NCI-H226 (cell line): ENCODE results near the gene ANXA2R.
"Not testable (repeated sequence)": the region's sequence is repeated elsewhere in the genome, so short reads cannot be mapped to it uniquely, and the experiment has no call there.

Experiments used
- DNase-seq: peaks from one replicate; pipeline ENCODE4 v3.0.0-alpha.2; 2015

Gene ANXA2R

DNA sequence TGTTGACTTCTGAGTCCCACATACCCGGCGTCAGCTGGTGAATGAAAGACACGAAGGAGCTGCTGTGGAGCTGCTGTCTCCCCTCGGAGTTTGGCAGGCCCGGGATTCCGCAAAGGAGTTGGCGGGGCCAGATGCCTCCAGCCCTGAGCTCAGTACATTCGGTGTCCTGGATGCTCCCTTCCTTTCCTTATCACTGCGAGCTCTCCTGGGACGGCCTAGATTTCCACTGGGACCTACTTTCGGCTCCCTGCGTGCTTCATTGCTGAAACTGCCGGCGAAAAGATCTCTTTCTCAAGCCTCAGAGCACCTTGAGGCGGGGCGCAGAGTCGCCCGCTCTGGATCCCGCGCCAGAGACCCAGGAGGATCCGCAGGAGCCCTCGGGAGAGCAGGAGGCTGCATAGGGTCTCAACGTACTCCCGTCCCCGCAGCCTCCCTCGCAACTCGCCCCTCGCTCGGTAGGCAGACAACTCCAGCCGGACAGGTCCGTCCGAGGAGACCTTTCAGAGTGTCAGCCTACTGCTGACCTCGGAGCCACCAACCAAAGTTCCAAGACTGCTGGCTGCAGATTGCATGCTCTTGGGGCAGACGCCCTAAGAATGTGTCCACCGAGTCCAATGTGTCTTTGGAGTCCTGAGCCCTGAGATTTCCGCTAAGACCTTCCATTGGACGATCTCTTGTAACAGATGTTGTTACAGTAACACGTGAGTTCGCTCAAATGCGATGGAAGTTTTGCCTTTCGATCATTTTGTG lies 6.1 kb downstream of the ANXA2R start:
- no peak for DNase-seq

- DNase-seq: no peak
Measured at GRCh38 chr5:43027054-43027785, 12.9 kb downstream of the ANXA2R start.

- DNase-seq: not testable (repeated sequence)
Measured at GRCh38 chr5:43025184-43025950, 14.8 kb downstream of the ANXA2R start.

DNA sequence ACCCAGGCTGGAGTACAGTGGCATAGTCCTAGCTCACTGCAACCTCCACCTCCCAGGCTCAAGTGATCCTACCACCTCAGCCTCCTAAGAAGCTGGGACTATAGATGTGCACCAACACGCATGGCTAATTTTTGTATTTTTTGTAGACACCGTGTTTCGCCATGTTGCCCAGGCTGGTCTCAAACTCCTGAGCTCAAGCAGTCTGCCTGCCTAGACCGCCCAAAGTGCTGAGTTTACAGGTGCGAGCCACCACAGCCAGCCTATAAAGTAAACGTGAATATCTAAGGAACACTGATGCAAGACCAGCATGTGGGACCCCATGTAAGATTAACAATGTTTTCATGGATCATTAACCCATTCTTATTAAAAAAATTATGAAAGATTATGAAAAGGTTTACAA lies 15.9 kb downstream of the ANXA2R start:
- no peak for DNase-seq

DNA sequence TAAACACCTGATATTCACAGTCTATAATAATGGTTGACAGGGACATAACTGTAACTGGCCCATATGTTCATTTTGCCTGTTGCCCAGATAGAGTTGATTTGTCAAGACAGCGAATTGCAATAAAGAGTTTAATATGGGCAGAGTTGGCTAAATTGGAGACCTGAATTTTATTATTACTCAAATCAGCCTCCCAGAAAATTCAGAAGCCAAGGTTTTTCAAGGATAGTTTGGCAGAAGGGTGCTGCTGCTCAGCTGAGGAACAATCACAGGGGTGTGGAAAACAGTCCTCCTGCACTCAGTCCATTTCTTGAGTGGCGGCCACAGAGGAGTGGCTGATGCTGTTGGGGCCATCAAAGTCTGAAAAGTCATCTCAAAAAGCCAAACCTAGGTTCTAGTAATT lies 19.0 kb downstream of the ANXA2R start:
- no peak for DNase-seq

DNA sequence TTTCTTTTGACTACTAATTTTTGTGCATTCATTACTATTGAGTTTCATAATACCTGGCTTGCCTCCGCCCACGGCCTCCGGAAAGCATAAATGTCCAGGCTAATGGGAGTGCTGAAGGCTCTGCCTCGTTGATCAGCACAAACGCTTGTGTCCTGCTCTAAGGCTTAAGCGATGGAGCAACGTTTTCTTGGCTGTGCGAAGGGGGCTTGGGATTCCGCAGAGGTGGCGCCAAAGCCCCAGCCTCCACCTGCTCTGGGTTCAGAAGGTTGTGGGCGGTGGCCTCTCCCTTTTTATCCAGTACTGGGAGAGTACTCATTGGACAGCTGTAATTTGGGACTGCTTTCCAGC lies 19.7 kb downstream of the ANXA2R start:
- no peak for DNase-seq

DNA sequence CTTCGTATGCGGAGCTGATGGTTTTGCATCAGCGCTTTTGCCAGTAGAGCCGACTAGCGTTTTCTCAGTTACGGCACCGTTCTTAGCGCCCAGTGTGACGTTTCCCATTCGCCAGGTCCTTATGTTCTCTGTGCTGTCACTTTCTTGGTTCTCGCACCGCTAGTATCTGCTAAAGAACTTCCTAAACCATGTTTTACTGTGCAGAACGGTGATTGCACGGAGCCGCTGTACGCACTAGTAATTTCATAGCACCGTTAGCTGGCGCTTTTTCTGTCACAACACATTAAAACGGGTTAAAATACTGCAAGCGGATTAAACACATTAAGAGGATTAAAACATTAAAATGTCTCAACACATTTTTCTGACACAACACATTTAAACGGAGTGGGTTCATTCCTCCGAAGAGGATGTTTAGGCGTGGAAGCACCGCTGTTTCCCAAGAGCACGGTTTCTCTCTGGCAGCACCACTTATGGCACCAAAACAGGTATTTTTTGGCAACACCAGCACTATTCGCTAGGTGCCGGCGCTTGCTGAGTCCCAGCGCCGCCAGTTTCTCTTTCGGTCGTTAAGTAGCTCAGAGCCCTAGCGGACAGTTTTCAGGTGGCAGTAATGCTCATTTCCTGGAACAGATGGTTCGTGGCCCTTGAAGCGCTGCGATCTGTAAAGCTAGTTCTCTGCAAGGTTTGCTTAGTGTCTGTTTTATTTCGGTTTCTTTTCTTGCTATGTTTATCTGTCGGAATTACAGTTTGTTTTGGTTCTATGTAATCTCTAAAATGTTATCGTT lies 20.3 kb downstream of the ANXA2R start:
- DNase-seq: no peak

GRCh38 chr5:43019291-43019613 lies 20.9 kb downstream of the ANXA2R start:
- no peak for DNase-seq

DNA sequence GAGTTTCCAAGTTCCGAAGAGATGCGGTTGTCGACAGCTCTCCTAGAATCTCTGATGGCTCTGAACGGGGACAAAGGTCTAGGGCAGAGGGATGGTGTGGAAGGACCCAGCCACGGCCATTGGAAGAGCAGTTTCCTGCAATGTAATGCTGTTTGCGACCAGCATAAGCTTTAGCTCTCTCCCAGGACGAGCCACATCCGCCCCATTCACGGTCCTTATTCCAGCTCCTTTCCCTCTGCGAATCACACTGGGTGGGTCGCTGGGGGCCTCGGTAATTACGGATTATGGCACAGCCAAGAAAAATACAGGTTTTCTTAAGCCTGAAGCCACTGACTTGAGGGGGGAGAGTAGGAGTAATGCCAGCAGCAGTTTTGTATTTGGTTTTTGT lies 22.7 kb downstream of the ANXA2R start:
- no peak for DNase-seq

DNA sequence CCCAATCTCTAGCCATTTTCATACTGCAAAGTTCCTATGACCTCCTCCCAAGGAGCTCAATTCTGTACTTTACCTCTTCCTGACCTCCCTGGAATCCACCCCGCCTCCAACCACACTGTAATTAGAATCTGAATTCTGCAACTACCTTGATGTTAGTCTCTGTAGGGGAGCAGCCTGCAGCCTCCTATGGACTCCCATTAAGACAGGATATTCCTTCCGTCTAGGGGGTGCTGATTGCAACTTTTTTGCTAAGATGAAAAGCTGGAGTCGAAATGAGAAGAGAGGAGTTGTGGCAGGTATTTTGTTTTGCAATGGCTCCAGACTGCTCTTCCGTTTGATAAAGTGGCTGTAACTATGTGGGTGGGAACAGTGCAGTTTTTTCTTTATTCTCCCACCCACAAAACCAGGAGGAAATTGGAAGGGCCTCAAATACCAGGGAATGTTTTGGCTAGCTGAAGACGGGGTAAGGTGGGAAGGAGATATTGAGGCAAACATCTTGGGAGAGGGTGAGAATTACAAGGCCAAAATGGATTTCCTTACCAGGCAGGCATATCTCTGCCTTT lies 23.8 kb downstream of the ANXA2R start:
- DNase-seq: no peak

GRCh38 chr5:43014522-43014921 lies 25.6 kb downstream of the ANXA2R start:
- DNase-seq: no peak

DNA sequence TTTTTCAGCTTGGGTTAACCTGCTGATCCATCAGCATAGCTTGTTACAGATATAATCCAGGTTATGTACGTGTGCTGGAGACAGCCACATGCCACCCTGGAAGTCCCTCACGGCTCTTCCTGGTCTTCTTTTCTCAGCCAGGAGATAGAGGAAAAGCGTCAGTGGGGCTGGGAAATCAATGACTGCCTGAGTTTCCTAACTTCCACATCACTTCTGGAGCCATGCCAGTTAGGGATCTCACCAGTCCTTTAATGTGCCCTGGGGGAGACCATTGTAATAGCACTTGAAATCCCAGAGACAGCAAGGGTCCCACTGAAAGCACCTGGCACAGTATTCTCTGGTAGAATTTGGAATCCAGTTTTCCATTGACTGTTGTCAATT lies 29.2 kb downstream of the ANXA2R start:
- DNase-seq: no peak

DNA sequence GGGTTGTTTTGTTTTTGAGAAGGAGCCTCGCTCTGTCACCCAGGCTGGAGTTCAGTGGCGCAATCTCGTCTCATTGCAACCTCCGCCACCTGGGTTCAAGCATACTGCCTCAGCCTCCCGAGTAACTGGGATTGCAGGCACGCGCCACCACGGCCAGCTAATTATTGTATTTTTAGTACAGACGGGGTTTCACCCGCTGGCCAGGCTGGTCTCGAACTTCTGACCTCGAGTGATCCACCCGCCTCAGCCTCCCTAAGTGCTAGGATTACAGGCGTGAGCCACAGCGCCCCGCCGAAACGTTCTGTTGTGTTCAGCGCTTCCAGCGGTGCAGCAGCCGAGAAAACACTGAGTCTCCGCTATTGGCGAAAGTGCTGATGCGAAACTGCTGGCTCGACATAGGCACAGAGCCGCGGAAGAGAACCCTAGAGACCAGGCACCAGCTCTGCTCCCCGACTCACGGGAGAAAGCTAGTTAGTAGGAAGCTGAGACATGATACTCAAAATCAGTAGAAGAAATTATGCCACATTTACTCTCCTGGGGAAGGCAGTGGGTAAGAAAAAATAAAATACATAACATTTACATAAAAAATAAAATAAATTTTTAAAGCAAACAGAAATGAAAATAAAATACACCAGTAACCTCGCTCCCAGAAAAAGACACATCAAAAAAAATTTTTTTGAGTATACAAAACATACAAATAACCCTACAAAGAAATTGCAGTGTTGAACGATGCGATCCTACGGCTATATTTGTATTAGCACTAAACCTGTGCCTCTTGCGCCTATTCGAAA lies 31.6 kb downstream of the ANXA2R start:
- DNase-seq: peak; percentile 81

- DNase-seq: peak; percentile 75
Measured at GRCh38 chr5:43007911-43008362, 32.2 kb downstream of the ANXA2R start.

- peak; percentile 73 for DNase-seq
Measured at GRCh38 chr5:43007246-43007910, 32.7 kb downstream of the ANXA2R start.

GRCh38 chr5:43006424-43007202 lies 33.5 kb downstream of the ANXA2R start:
- peak; percentile 70 for DNase-seq

DNA sequence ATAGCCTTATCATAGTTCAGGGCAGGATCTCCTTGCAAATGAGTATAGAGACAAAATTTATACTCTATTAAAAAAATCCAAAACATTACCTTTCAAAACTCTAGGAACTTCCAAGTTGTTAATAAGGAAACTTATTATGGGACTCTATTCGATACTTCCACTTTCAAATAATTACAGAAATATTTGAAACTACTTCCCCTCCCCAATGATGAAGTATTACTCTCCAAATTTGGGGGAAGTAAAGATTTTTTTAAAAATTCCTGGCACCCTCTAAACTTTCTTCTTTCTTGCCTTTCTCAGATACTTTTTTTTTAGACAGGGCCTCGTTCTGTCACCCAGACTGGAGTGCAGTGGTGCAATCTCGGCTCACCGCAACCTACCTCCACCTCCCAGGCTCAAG lies 35.1 kb downstream of the ANXA2R start:
- no peak for DNase-seq

- DNase-seq: no peak
Measured at GRCh38 chr5:43001748-43002147, 38.4 kb downstream of the ANXA2R start.

DNA sequence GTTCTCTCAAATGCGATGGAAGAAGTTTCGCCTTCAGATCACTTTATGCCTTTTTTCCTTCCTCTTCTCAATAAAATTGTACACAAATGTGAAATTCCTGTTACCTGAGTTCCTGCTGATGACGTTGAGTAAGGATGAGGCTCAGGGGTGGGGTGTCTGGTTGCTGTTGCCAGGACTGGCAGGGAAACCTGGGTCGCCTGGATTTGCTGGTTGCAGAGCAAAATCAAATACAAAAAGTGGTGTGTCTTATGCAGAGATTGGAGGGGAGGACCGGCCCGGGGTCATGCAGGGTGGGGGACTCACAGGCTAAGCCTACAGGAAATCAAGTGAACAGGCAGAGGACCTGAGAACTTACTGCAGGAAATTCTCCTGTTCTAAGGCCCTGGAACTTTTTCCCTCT lies 39.2 kb downstream of the ANXA2R start:
- no peak for DNase-seq

- DNase-seq: no peak
Measured at GRCh38 chr5:43000111-43000840, 39.8 kb downstream of the ANXA2R start.
